ENCODE measurements around the gene GATA5. TPM values are rescaled to one million over a fixed set of nuclear protein-coding genes. Genes with fewer than 3 reads are reported as not detected.

The GATA5 gene
- total RNA-seq, 1 experiment from 2014 or later: 1.4 TPM

- ATAC-seq (no peak), DNase-seq (ENCODE audit: low spot score) (no peak)
- TF ChIP-seq IRF1 (CRISPR knock-in tag; IDR thresholded peaks at IDR 0.05) (no peak), FOXP1 (CRISPR knock-in tag; IDR thresholded peaks at IDR 0.05; ENCODE audit: borderline replicate concordance) (no peak), PRDM15 (CRISPR knock-in tag; IDR thresholded peaks at IDR 0.05) (no peak), SP1 (CRISPR knock-in tag; conservative IDR thresholded peaks at IDR 0.05) (no peak), NR2C2 (CRISPR knock-in tag; IDR thresholded peaks at IDR 0.05) (no peak), JAZF1 (CRISPR knock-in tag; IDR thresholded peaks at IDR 0.05) (no peak), CREM (CRISPR knock-in tag; IDR thresholded peaks at IDR 0.05) (no peak), TCF7 (CRISPR knock-in tag; IDR thresholded peaks at IDR 0.05; ENCODE audit: low read depth) (no peak), GABPB1 (CRISPR knock-in tag; IDR thresholded peaks at IDR 0.05) (no peak), OVOL2 (CRISPR knock-in tag; IDR thresholded peaks at IDR 0.05; ENCODE audit: borderline replicate concordance) (no peak), IRF2 (CRISPR knock-in tag; IDR thresholded peaks at IDR 0.05; ENCODE audit: borderline replicate concordance, low read depth) (no peak), KAT7 (CRISPR knock-in tag; IDR thresholded peaks at IDR 0.05; ENCODE audit: borderline replicate concordance) (no peak), TEAD1 (CRISPR knock-in tag; IDR thresholded peaks at IDR 0.05) (no peak), ESRRA (CRISPR knock-in tag; IDR thresholded peaks at IDR 0.05; ENCODE audit: borderline replicate concordance) (no peak), ETV6 (CRISPR knock-in tag; IDR thresholded peaks at IDR 0.05) (no peak), ZNF532 (CRISPR knock-in tag; IDR thresholded peaks at IDR 0.05; ENCODE audit: borderline replicate concordance) (no peak), ZNF671 (CRISPR knock-in tag; IDR thresholded peaks at IDR 0.05) (no peak)
- Mint-ChIP-seq H3K4me1 (no peaks in the 10 kb centered on the region), H3K27ac (no peak overlapping the region), H3K9me3 (peaks cover 5% of the 10 kb centered on the region), H3K4me3 (no peak overlapping the region), H3K27me3 (ENCODE audit: low read depth) (no peaks in the 10 kb centered on the region), H3K36me3 (no peaks in the 10 kb centered on the region)
- CTCF ChIA-PET: interaction anchor here (0.5 to 2.4 kb wide), 2 partner anchors 8 to 35 kb away, joined by 3 to 10 read pairs; no protein-coding TSS in a partner anchor
- POLR2A ChIA-PET: no interaction called here
These were observed 57.6 kb downstream of the GATA5 start for GRCh38 chr20:62417981-62418708.

Measured in WTC11 (cell line).